HepG2 (cell line): ENCODE data around the gene PRSS12. TPM values are rescaled to one million over a fixed set of nuclear protein-coding genes. Genes with fewer than 3 reads are reported as not detected.

Experiments used
- ATAC-seq: fragments of 200-7000 bp; cut with Tn5 transposase; 3 replicates; pipeline ENCODE4 v1.9.1; 2020; ENCODE audit warnings: mild to moderate bottlenecking, moderate library complexity
- BruUV-seq: library from RNA; stranded (reverse); fragments of 400-500 nt; replicated peaks from 2 replicates; lab custom pipeline; 2021; lab: Mats Ljungman, UMichigan
- CTCF ChIA-PET: fragments of 300-600 bp; formaldehyde crosslinking; extraction: SDS; loops from one replicate; lab custom pipeline; 2021; ENCODE audit warnings: low total read pairs, inconsistent platforms, low intra/inter-chr PET ratio; lab: Yijun Ruan, JAX
- POLR2A ChIA-PET: fragments of 350-600 bp; sonication (Branson Sonifier 250); formaldehyde crosslinking; loops from one replicate; lab custom pipeline; 2020; ENCODE audit warnings: antibody characterized with exemption, inconsistent platforms; lab: Yijun Ruan, JAX
- DNase-seq: peaks from one replicate; pipeline ENCODE4 v3.0.0-alpha.2; 2015; ENCODE audit warnings: low spot score
- FAIRE-seq: peaks from 3 replicates; lab custom pipeline; 2011; peaks lifted over from hg19 to GRCh38; lab: Jason Lieb, UNC
- H2AFZ ChIP-seq: one replicate; pipeline ENCODE4 v1.6.1; 2011; ENCODE audit warnings: low read length, inconsistent platforms
- H3K27ac ChIP-seq: fragments of 300-600 bp; 3 replicates; pipeline ENCODE4 v1.8.0; 2011; ENCODE audit warnings: mixed run types, mild to moderate bottlenecking, mixed read lengths, low read length, inconsistent platforms; ENCODE audit not compliant: insufficient read depth; ENCODE audit errors: extremely low read length
- H3K27me3 ChIP-seq, 2 experiments: fragments of 200-600 bp in 1 of 2; 2 replicates in 1 of 2; 3 replicates in 1 of 2; pipeline versions ENCODE4 v1.6.0 to v1.8.0; 2011; ENCODE audit warnings: low read length in 2 of 2, mild to moderate bottlenecking in 2 of 2, moderate library complexity in 2 of 2, inconsistent platforms in 1 of 2; ENCODE audit not compliant: insufficient read depth in 2 of 2, control insufficient read depth in 1 of 2
- H3K36me3 ChIP-seq, 2 experiments: fragments of 200-600 bp in 1 of 2; replicated peaks in 1 of 2; 2 replicates in 1 of 2; 3 replicates in 1 of 2; pipeline versions ENCODE4 v1.5.1 to v1.8.0; 2011; ENCODE audit warnings: low read length in 2 of 2, inconsistent platforms in 1 of 2; ENCODE audit not compliant: insufficient read depth in 2 of 2, control insufficient read depth in 1 of 2
- H3K4me1 ChIP-seq: 2 replicates; pipeline ENCODE4 v1.5.1; 2012; ENCODE audit warnings: low read length, inconsistent platforms; ENCODE audit not compliant: insufficient read depth
- H3K4me2 ChIP-seq: 2 replicates; pipeline ENCODE4 v1.6.0; 2011; ENCODE audit warnings: low read depth, low read length, inconsistent platforms
- H3K4me3 ChIP-seq, 3 experiments: fragments of 200-600 bp in 1 of 3; sonication (generic), shearing (Covaris generic) in 1 of 3; replicated peaks in 1 of 3; 2 replicates each; pipeline ENCODE4 v1.5.1; 2011 to 2016; ENCODE audit warnings: low read length in 3 of 3, inconsistent platforms in 2 of 3, low read depth in 2 of 3, mild to moderate bottlenecking in 2 of 3, control low read depth in 1 of 3, mixed read lengths in 1 of 3; ENCODE audit not compliant: insufficient read depth in 1 of 3
- H3K79me2 ChIP-seq: one replicate; pipeline ENCODE4 v1.6.1; 2011; ENCODE audit warnings: low read length, inconsistent platforms; ENCODE audit not compliant: insufficient read depth
- H3K9ac ChIP-seq: 2 replicates; pipeline ENCODE4 v1.6.0; 2011; ENCODE audit warnings: mild to moderate bottlenecking, low read depth, low read length, inconsistent platforms; ENCODE audit not compliant: insufficient read depth
- H3K9me3 ChIP-seq: 2 replicates; pipeline ENCODE4 v1.5.1; 2012; ENCODE audit warnings: mild to moderate bottlenecking, low read length
- H4K20me1 ChIP-seq: 2 replicates; pipeline ENCODE4 v1.6.0; 2011; ENCODE audit warnings: inconsistent platforms, mild to moderate bottlenecking, low read length, moderate library complexity; ENCODE audit not compliant: insufficient read depth
- ATM ChIP-seq: fragments of 450-650 bp; IDR thresholded peaks from 2 replicates; pipeline ENCODE4 v1.7.1; 2017; ENCODE audit warnings: mild to moderate bottlenecking, borderline replicate concordance
- BORCS8-MEF2B ChIP-seq: sonication (generic); formaldehyde crosslinking; IDR thresholded peaks from 2 replicates; pipeline ENCODE4 v1.8.0; 2022; ENCODE audit warnings: mild to moderate bottlenecking, missing genetic modification reagents
- CHD4 ChIP-seq: fragments of 200-600 bp; sonication (generic); IDR thresholded peaks from 2 replicates; pipeline ENCODE4 v1.7.0; 2017; ENCODE audit warnings: mild to moderate bottlenecking, low read length, borderline replicate concordance
- PHF21A ChIP-seq: sonication (generic); formaldehyde crosslinking; IDR thresholded peaks from 2 replicates; pipeline ENCODE4 v1.5.0; 2020; ENCODE audit warnings: mild to moderate bottlenecking, missing genetic modification reagents
- SMAD1 ChIP-seq: sonication (generic); formaldehyde crosslinking; IDR thresholded peaks from 2 replicates; pipeline ENCODE4 v1.4.0; 2020; ENCODE audit warnings: missing genetic modification reagents, low read depth, mild to moderate bottlenecking, borderline replicate concordance
- TBL1XR1 ChIP-seq: fragments of 150-350 bp; IDR thresholded peaks from 2 replicates; pipeline ENCODE4 v1.6.1; 2014; ENCODE audit warnings: borderline replicate concordance, low read length; ENCODE audit not compliant: partially characterized antibody
- ZBTB38 ChIP-seq: sonication (generic); formaldehyde crosslinking; IDR thresholded peaks from 2 replicates; pipeline ENCODE4 v1.5.1; 2020; ENCODE audit warnings: mild to moderate bottlenecking, missing genetic modification reagents
- ZNF530 ChIP-seq: sonication (generic); formaldehyde crosslinking; IDR thresholded peaks from 2 replicates; pipeline ENCODE4 v1.5.0; 2020; ENCODE audit warnings: low read depth, mild to moderate bottlenecking, missing genetic modification reagents
- ZNF737 ChIP-seq: sonication (generic); formaldehyde crosslinking; IDR thresholded peaks from 2 replicates; pipeline ENCODE4 v1.5.0; 2020; ENCODE audit warnings: missing genetic modification reagents, mild to moderate bottlenecking, borderline replicate concordance
- WGBS: methylation state at CpG from one replicate; pipeline ENCODE4 v1.1.6; 2017; ENCODE audit warnings: low lambda C conversion rate; 5-methylcytosine and 5-hydroxymethylcytosine counted together
- in situ Hi-C: cut with HindIII; loops from 2 replicates; pipeline ENCODE4 v1.10.0; 2017; ENCODE audit warnings: low pct_unique_long_range_greater_than_20kb; ENCODE audit not compliant: extremely low pct_ligation_motif_present
- intact Hi-C: fragments of 100-400 bp; cut with micrococcal nuclease; formaldehyde crosslinking; loops from one replicate; pipeline ENCODE4 v1.10.0; 2022; ENCODE audit not compliant: unreplicated experiment
- polyA plus RNA-seq, 8 experiments: library from polyadenylated mRNA; depleted of rRNA in 3 of 8; stranded (reverse) in 7 of 8; unstranded in 1 of 8; fragments of >200 nt; fragmentation: Illumina TruSeq in 4 of 8; extraction: Trizol in 4 of 8; gene quantifications; 2 replicates each; pipeline versions ENCODE4 v1.2.1 to v1.2.3, GENCODE V29; 2011 to 2016; ENCODE audit warnings: low read depth in 4 of 8, missing spikeins in 1 of 8, mixed read lengths in 1 of 8; ENCODE audit not compliant: insufficient read depth in 1 of 8
- total RNA-seq, 5 experiments: library from RNA; depleted of rRNA; stranded (reverse); fragments of >200 nt; fragmentation: Illumina TruSeq; extraction: Trizol; gene quantifications; 2 replicates each; pipeline ENCODE4 v1.2.3, GENCODE V29; 2016; ENCODE audit warnings: low read depth in 1 of 5
- TF ChIP-seq, protein P1 (sequence below): sonication (generic); formaldehyde crosslinking; IDR thresholded peaks from 2 replicates; pipeline ENCODE4 v1.5.1; 2020; ENCODE audit warnings: mild to moderate bottlenecking, missing genetic modification reagents, borderline replicate concordance
- TF ChIP-seq, protein P2 (sequence below): sonication (generic); formaldehyde crosslinking; IDR thresholded peaks from 2 replicates; pipeline ENCODE4 v1.8.1; 2023; ENCODE audit warnings: mild to moderate bottlenecking, missing genetic modification reagents
- TF ChIP-seq, protein P3 (sequence below): sonication (generic); formaldehyde crosslinking; conservative IDR thresholded peaks from 2 replicates; pipeline ENCODE4 v1.8.0; 2022; ENCODE audit warnings: missing genetic modification reagents
- TF ChIP-seq, protein P4 (sequence below): sonication (generic); formaldehyde crosslinking; IDR thresholded peaks from 2 replicates; pipeline ENCODE4 v1.4.0; 2020; ENCODE audit warnings: missing genetic modification reagents, borderline replicate concordance

Gene PRSS12
- total and polyA plus RNA-seq, 2 of the 13 experiments (the other 11 are each of a cell fraction or from before 2014, with no cell fraction given) = 0.02 TPM; not detected in 1

DNA sequence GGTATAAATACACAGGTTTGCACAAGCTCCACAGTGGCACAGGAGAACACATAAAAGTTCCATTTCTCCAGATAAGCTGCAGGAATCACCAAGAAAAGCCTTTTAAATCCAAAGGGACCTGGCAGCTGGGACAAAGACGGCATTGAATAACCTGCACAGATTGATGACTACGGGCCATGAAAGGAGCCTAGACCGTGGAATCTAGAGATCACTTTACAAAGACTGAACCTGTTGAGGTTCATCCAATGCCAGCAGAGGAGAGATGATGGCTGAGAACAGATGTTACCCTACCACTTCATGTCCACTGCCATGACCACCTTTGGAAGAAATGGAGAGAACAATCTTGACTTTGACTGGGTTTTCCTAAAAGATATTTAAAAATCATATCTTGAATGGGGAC, 88.7 kb downstream of the PRSS12 start:
- ATAC-seq = no peak
- Histone ChIP-seq H3K4me1 (no peaks in the 10 kb centered on the region), H3K4me3 (no peak overlapping the region), H3K27ac (no peak overlapping the region), H3K4me2 (no peak overlapping the region), H2AFZ (no peak overlapping the region), H3K9ac (no peak overlapping the region), H3K9me3 (no peaks in the 10 kb centered on the region), H3K79me2 (no peaks in the 10 kb centered on the region), H3K27me3 (0 out of 5 replicates have a peak, but pooled peaks cover 0 to under 1% of the 10 kb centered on the region in 2 experiments), H3K36me3 (no peaks in the 10 kb centered on the region), H4K20me1 (no peaks in the 10 kb centered on the region)
- FAIRE-seq = no peak
- intact Hi-C loops = no loop called here
- TF ChIP-seq ATM = no peak
- TF ChIP-seq, protein P1, sequence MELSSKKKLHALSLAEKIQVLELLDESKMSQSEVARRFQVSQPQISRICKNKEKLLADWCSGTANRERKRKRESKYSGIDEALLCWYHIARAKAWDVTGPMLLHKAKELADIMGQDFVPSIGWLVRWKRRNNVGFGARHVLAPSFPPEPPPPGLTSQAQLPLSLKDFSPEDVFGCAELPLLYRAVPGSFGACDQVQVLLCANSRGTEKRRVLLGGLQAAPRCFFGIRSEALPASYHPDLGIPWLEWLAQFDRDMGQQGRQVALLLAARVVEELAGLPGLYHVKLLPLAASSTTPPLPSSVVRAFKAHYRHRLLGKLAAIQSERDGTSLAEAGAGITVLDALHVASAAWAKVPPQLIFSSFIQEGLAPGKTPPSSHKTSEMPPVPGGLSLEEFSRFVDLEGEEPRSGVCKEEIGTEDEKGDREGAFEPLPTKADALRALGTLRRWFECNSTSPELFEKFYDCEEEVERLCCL (CRISPR knock-in tag) = no peak
- TF ChIP-seq, protein P2, sequence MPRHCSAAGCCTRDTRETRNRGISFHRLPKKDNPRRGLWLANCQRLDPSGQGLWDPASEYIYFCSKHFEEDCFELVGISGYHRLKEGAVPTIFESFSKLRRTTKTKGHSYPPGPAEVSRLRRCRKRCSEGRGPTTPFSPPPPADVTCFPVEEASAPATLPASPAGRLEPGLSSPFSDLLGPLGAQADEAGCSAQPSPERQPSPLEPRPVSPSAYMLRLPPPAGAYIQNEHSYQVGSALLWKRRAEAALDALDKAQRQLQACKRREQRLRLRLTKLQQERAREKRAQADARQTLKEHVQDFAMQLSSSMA (CRISPR knock-in tag) = no peak
- no peak for TF ChIP-seq ZBTB38
- TF ChIP-seq BORCS8-MEF2B (CRISPR knock-in tag) = no peak
- TF ChIP-seq SMAD1 (CRISPR knock-in tag) = no peak
- TF ChIP-seq TBL1XR1 = no peak
- no peak for TF ChIP-seq ZNF530 (CRISPR knock-in tag)
- TF ChIP-seq, protein P3, sequence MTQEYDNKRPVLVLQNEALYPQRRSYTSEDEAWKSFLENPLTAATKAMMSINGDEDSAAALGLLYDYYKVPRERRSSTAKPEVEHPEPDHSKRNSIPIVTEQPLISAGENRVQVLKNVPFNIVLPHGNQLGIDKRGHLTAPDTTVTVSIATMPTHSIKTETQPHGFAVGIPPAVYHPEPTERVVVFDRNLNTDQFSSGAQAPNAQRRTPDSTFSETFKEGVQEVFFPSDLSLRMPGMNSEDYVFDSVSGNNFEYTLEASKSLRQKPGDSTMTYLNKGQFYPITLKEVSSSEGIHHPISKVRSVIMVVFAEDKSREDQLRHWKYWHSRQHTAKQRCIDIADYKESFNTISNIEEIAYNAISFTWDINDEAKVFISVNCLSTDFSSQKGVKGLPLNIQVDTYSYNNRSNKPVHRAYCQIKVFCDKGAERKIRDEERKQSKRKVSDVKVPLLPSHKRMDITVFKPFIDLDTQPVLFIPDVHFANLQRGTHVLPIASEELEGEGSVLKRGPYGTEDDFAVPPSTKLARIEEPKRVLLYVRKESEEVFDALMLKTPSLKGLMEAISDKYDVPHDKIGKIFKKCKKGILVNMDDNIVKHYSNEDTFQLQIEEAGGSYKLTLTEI (CRISPR knock-in tag) = no peak
- TF ChIP-seq, protein P4, sequence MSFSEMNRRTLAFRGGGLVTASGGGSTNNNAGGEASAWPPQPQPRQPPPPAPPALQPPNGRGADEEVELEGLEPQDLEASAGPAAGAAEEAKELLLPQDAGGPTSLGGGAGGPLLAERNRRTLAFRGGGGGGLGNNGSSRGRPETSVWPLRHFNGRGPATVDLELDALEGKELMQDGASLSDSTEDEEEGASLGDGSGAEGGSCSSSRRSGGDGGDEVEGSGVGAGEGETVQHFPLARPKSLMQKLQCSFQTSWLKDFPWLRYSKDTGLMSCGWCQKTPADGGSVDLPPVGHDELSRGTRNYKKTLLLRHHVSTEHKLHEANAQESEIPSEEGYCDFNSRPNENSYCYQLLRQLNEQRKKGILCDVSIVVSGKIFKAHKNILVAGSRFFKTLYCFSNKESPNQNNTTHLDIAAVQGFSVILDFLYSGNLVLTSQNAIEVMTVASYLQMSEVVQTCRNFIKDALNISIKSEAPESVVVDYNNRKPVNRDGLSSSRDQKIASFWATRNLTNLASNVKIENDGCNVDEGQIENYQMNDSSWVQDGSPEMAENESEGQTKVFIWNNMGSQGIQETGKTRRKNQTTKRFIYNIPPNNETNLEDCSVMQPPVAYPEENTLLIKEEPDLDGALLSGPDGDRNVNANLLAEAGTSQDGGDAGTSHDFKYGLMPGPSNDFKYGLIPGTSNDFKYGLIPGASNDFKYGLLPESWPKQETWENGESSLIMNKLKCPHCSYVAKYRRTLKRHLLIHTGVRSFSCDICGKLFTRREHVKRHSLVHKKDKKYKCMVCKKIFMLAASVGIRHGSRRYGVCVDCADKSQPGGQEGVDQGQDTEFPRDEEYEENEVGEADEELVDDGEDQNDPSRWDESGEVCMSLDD (CRISPR knock-in tag) = no peak
- TF ChIP-seq PHF21A (CRISPR knock-in tag) = no peak
- no peak for TF ChIP-seq ZNF737 (CRISPR knock-in tag)
- TF ChIP-seq CHD4 = no peak
- in situ Hi-C loops = no loop called here
- 98% methylated on average over 3 of the region's 3 CpGs for WGBS
- POLR2A ChIA-PET = no interaction called here
- BruUV-seq = no TSS peak
- CTCF ChIA-PET = no interaction called here
- no peak for DNase-seq
